C4-2B (cell line): ENCODE results near the gene AMIGO3.

ENCODE experiments used
- ZFX ChIP-seq: fragments of 450-650 bp; IDR thresholded peaks from 2 replicates; pipeline ENCODE4 v1.6.1; 2017
- TF ChIP-seq, protein P1 (sequence below): fragments of 450-650 bp; conservative IDR thresholded peaks from 2 replicates; pipeline ENCODE4 v1.5.1; 2017; ENCODE audit warnings: mild to moderate bottlenecking

GRCh38 chr3:49761661-49762060 lies 42.2 kb upstream of the AMIGO3 start:
- TF ChIP-seq, protein P1, sequence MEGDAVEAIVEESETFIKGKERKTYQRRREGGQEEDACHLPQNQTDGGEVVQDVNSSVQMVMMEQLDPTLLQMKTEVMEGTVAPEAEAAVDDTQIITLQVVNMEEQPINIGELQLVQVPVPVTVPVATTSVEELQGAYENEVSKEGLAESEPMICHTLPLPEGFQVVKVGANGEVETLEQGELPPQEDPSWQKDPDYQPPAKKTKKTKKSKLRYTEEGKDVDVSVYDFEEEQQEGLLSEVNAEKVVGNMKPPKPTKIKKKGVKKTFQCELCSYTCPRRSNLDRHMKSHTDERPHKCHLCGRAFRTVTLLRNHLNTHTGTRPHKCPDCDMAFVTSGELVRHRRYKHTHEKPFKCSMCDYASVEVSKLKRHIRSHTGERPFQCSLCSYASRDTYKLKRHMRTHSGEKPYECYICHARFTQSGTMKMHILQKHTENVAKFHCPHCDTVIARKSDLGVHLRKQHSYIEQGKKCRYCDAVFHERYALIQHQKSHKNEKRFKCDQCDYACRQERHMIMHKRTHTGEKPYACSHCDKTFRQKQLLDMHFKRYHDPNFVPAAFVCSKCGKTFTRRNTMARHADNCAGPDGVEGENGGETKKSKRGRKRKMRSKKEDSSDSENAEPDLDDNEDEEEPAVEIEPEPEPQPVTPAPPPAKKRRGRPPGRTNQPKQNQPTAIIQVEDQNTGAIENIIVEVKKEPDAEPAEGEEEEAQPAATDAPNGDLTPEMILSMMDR, result no peak
- no peak for TF ChIP-seq ZFX
